DND-41 (cell line): ENCODE data around the gene FBLIM1.

Experiments
- ATAC-seq: fragments of 200-7000 bp; cut with Tn5 transposase; 3 replicates; pipeline ENCODE4 v1.9.1; 2021; ENCODE audit warnings: low read depth; ENCODE audit not compliant: insufficient read depth
- DNase-seq: peaks from one replicate; pipeline ENCODE4 v3.0.0-alpha.2; 2020
- H2AFZ ChIP-seq: 2 replicates; pipeline ENCODE4 v1.6.0; 2012; ENCODE audit warnings: low read depth, low read length
- H3K27ac ChIP-seq: 2 replicates; pipeline ENCODE4 v1.5.1; 2012; ENCODE audit warnings: low read length, inconsistent platforms
- H3K27me3 ChIP-seq: fragments of 200-600 bp; sonication (generic); 2 replicates; pipeline ENCODE4 v1.6.0; 2012; ENCODE audit warnings: low read length, mild to moderate bottlenecking, inconsistent platforms; ENCODE audit not compliant: insufficient read depth, poor library complexity
- H3K36me3 ChIP-seq: 2 replicates; pipeline ENCODE4 v1.5.1; 2012; ENCODE audit warnings: low read length, inconsistent platforms; ENCODE audit not compliant: insufficient read depth
- H3K4me1 ChIP-seq: 2 replicates; pipeline ENCODE4 v1.5.1; 2012; ENCODE audit warnings: mild to moderate bottlenecking, low read length; ENCODE audit not compliant: insufficient read depth
- H3K4me2 ChIP-seq: 2 replicates; pipeline ENCODE4 v1.6.0; 2012; ENCODE audit warnings: mild to moderate bottlenecking, moderate library complexity, low read length, inconsistent platforms; ENCODE audit not compliant: insufficient read depth
- H3K4me3 ChIP-seq, 2 experiments: fragments of 200-600 bp in 1 of 2; shearing (Covaris generic) in 1 of 2; 2 replicates each; pipeline ENCODE4 v1.5.1; 2012 to 2016; ENCODE audit warnings: inconsistent platforms in 2 of 2, low read length in 2 of 2, mild to moderate bottlenecking in 2 of 2, low read depth in 1 of 2, moderate library complexity in 1 of 2
- H3K79me2 ChIP-seq: 2 replicates; pipeline ENCODE4 v1.6.0; 2012; ENCODE audit warnings: low read length, inconsistent platforms; ENCODE audit not compliant: insufficient read depth
- H3K9ac ChIP-seq: 2 replicates; pipeline ENCODE4 v1.6.0; 2012; ENCODE audit warnings: low read depth, mild to moderate bottlenecking, inconsistent platforms, low read length, moderate library complexity
- H3K9me3 ChIP-seq: 2 replicates; pipeline ENCODE4 v1.5.1; 2012; ENCODE audit warnings: low read length, moderate library complexity, mild to moderate bottlenecking, inconsistent platforms; ENCODE audit not compliant: insufficient read depth, severe bottlenecking
- H4K20me1 ChIP-seq: 2 replicates; pipeline ENCODE4 v1.6.0; 2012; ENCODE audit warnings: low read length; ENCODE audit not compliant: insufficient read depth
- CTCF ChIP-seq: IDR thresholded peaks from 2 replicates; pipeline ENCODE4 v1.5.1; 2012; ENCODE audit warnings: borderline replicate concordance, low read length, moderate library complexity, mild to moderate bottlenecking; ENCODE audit not compliant: poor library complexity, severe bottlenecking; ENCODE audit errors: extremely low read depth
- EZH2 ChIP-seq: IDR thresholded peaks from 3 replicates; pipeline ENCODE4 v1.6.1; 2012; ENCODE audit warnings: borderline replicate concordance, low read depth, mild to moderate bottlenecking, moderate library complexity, low read length, inconsistent platforms; ENCODE audit not compliant: severe bottlenecking

Gene FBLIM1

DNA sequence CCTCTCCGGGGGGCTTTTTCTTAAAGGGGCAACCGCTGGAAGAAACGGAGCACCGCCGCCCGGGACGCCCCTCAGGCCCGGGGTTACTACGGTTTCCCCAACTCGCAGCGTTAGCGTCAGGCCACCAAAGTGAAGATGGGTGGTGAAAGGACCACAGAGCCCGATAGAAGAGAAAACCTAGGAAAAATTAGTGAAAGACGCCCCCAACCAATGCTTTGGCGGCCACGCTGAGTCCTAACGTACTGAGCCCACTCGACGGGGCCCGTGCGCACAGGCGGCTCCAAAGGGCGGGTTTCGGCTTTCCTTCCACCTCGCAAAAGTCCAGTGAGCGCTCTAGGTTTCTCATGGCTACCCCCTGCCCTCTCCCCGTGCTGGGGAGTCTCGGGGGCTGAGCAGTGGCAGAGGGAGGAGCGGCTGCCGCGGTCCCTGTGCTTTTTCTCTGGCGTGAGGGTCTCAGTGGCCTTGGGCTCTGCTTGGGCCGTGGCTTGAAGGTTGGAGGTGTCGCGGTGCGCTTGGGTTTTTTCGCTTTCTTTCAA, 76.7 kb downstream of the FBLIM1 start:
- H3K79me2 ChIP-seq = peaks cover 42% of the 10 kb centered on the region
- H3K27ac ChIP-seq = peak overlapping the region; percentile 95
- H3K9me3 ChIP-seq = no peaks in the 10 kb centered on the region
- peak overlapping the region; percentile 60 to 74 for H3K4me3 ChIP-seq
- H3K4me1 ChIP-seq = peaks cover 29% of the 10 kb centered on the region
- no peak for DNase-seq
- H2AFZ ChIP-seq = peak overlapping the region; percentile 66
- no peaks in the 10 kb centered on the region; the same call in 1 of the 2 replicates for H3K36me3 ChIP-seq
- no peak for TF ChIP-seq CTCF
- TF ChIP-seq EZH2 = no peak
- H3K9ac ChIP-seq = peak overlapping the region; percentile 100
- H3K27me3 ChIP-seq = no peaks in the 10 kb centered on the region
- peak overlapping the region; percentile 70 for H3K4me2 ChIP-seq
- ATAC-seq = peak; percentile 8
- no peaks in the 10 kb centered on the region for H4K20me1 ChIP-seq

- Histone ChIP-seq H4K20me1 (no peaks in the 10 kb centered on the region), H3K9me3 (no peaks in the 10 kb centered on the region), H3K27ac (peak overlapping the region; percentile 96), H3K4me1 (peaks cover 29% of the 10 kb centered on the region), H3K36me3 (no peaks in the 10 kb centered on the region; the same call in 1 of the 2 replicates), H3K4me3 (peak overlapping the region; percentile 60 to 74; a peak in 3 of 4 replicates), H2AFZ (peak overlapping the region; percentile 93), H3K4me2 (peak overlapping the region; percentile 70), H3K9ac (peak overlapping the region; percentile 100), H3K27me3 (no peaks in the 10 kb centered on the region), H3K79me2 (peaks cover 40% of the 10 kb centered on the region)
- peak; percentile 100 for DNase-seq
- TF ChIP-seq CTCF = no peak
- no peak for TF ChIP-seq EZH2
- peak; percentile 55 for ATAC-seq
Observed at GRCh38 chr1:15835741-15836510, 77.3 kb downstream of the FBLIM1 start.
